Endometrial microvascular endothelial cells (primary cell): ENCODE results near the gene PPP3R2. TPM values are rescaled to one million over a fixed set of nuclear protein-coding genes. Genes with fewer than 3 reads are reported as not detected.
"Not testable (repeated sequence)": the region's sequence is repeated elsewhere in the genome, so short reads cannot be mapped to it uniquely, and the experiment has no call there.

ENCODE experiments used
- in situ Hi-C: cut with HindIII; loops from 2 replicates; pipeline ENCODE4 v1.10.0; 2017; ENCODE audit warnings: low sequenced_read_pairs, low pct_unique_long_range_greater_than_20kb; ENCODE audit errors: inconsistent ontology term
- total RNA-seq: library from RNA; depleted of rRNA; stranded (reverse); fragments of >200 nt; gene quantifications from one replicate; pipeline ENCODE4 v1.2.3, GENCODE V29; 2015; ENCODE audit errors: inconsistent ontology term

PPP3R2 gene
- total RNA-seq, 1 donor from 2014 or later = not detected

- in situ Hi-C loops = no loop called here
Observed at GRCh38 chr9:101591787-101592446, 2.9 kb downstream of the PPP3R2 start.

- in situ Hi-C loops = no loop called here
Observed at GRCh38 chr9:101590901-101591300, 3.9 kb downstream of the PPP3R2 start.

- in situ Hi-C loops = not testable (repeated sequence)
Observed at GRCh38 chr9:101590074-101590473, 4.7 kb downstream of the PPP3R2 start.

- in situ Hi-C loops = no loop called here
Observed at GRCh38 chr9:101587332-101588043, 7.3 kb downstream of the PPP3R2 start.

GRCh38 chr9:101586651-101587050 is 8.1 kb downstream of the PPP3R2 start:
- in situ Hi-C loops = no loop called here

- in situ Hi-C loops = no loop called here
Observed at GRCh38 chr9:101585740-101586139, 9.0 kb downstream of the PPP3R2 start.

- in situ Hi-C loops = no loop called here
Observed at GRCh38 chr9:101582553-101582952, 12.2 kb downstream of the PPP3R2 start.

GRCh38 chr9:101579711-101580545 is 14.8 kb downstream of the PPP3R2 start:
- in situ Hi-C loops = no loop called here

GRCh38 chr9:101578378-101578777 is 16.4 kb downstream of the PPP3R2 start:
- in situ Hi-C loops = no loop called here

- in situ Hi-C loops = no loop called here
Observed at GRCh38 chr9:101574731-101575333, 19.9 kb downstream of the PPP3R2 start.

- in situ Hi-C loops = no loop called here
Observed at GRCh38 chr9:101572316-101572715, 22.5 kb downstream of the PPP3R2 start.

GRCh38 chr9:101571114-101571513 is 23.7 kb downstream of the PPP3R2 start:
- in situ Hi-C loops = no loop called here

GRCh38 chr9:101569741-101570501 is 24.8 kb downstream of the PPP3R2 start:
- in situ Hi-C loops = no loop called here

GRCh38 chr9:101567725-101568350 is 26.9 kb downstream of the PPP3R2 start:
- in situ Hi-C loops = no loop called here

- in situ Hi-C loops = no loop called here
Observed at GRCh38 chr9:101566904-101567724, 27.7 kb downstream of the PPP3R2 start.

GRCh38 chr9:101564252-101564651 is 30.5 kb downstream of the PPP3R2 start:
- in situ Hi-C loops = no loop called here

GRCh38 chr9:101562966-101563365 is 31.8 kb downstream of the PPP3R2 start:
- in situ Hi-C loops = no loop called here
